Hepatocyte (in vitro differentiated cells): Measurements from ENCODE around the gene PAK1. TPM values are rescaled to one million over a fixed set of nuclear protein-coding genes. Genes with fewer than 3 reads are reported as not detected.

Source experiments
- DNase-seq: peaks from one replicate; pipeline ENCODE4 v3.0.0-alpha.2; 2016; ENCODE audit warnings: low spot score
- H2AFZ ChIP-seq: fragments of 200-600 bp; sonication (generic); 2 replicates; pipeline ENCODE4 v1.6.0; 2016; ENCODE audit warnings: antibody characterized with exemption, mild to moderate bottlenecking
- H3K27ac ChIP-seq: fragments of 200-600 bp; sonication (generic); 2 replicates; pipeline ENCODE4 v1.5.1; 2016; ENCODE audit warnings: mild to moderate bottlenecking
- H3K27me3 ChIP-seq: fragments of 200-600 bp; sonication (generic); 2 replicates; pipeline ENCODE4 v1.6.1; 2016
- H3K36me3 ChIP-seq: fragments of 200-600 bp; sonication (generic); replicated peaks from 2 replicates; pipeline ENCODE4 v1.5.1; 2016; ENCODE audit warnings: low read depth; ENCODE audit not compliant: insufficient read depth
- H3K4me1 ChIP-seq: fragments of 200-600 bp; sonication (generic); 2 replicates; pipeline ENCODE4 v1.5.1; 2016; ENCODE audit warnings: mild to moderate bottlenecking, moderate library complexity; ENCODE audit not compliant: insufficient read depth
- H3K4me2 ChIP-seq: fragments of 200-600 bp; sonication (generic); 2 replicates; pipeline ENCODE4 v1.6.0; 2016
- H3K4me3 ChIP-seq: fragments of 200-600 bp; sonication (generic); 2 replicates; pipeline ENCODE4 v1.5.1; 2016; ENCODE audit warnings: mild to moderate bottlenecking
- H3K79me2 ChIP-seq: fragments of 200-600 bp; sonication (generic); 2 replicates; pipeline ENCODE4 v1.6.0; 2017; ENCODE audit warnings: mild to moderate bottlenecking
- H3K9me2 ChIP-seq: fragments of 200-600 bp; sonication (generic); replicated peaks from 2 replicates; pipeline ENCODE4 v1.6.0; 2017; ENCODE audit warnings: mild to moderate bottlenecking; ENCODE audit not compliant: insufficient read depth
- H3K9me3 ChIP-seq: fragments of 200-600 bp; sonication (generic); 2 replicates; pipeline ENCODE4 v1.5.1; 2016; ENCODE audit warnings: low read depth, mild to moderate bottlenecking
- H4K20me1 ChIP-seq: fragments of 200-600 bp; sonication (generic); 2 replicates; pipeline ENCODE4 v1.6.0; 2016; ENCODE audit warnings: mild to moderate bottlenecking; ENCODE audit not compliant: insufficient read depth, poor library complexity, severe bottlenecking
- CTCF ChIP-seq: fragments of 200-600 bp; sonication (generic); IDR thresholded peaks from 2 replicates; pipeline ENCODE4 v1.5.1; 2016; ENCODE audit warnings: antibody characterized with exemption, mild to moderate bottlenecking; ENCODE audit not compliant: poor library complexity
- EZH2 ChIP-seq: fragments of 200-600 bp; sonication (generic); IDR thresholded peaks from 2 replicates; pipeline ENCODE4 v1.6.1; 2016; ENCODE audit warnings: antibody characterized with exemption, mild to moderate bottlenecking, borderline replicate concordance
- EZH2phosphoT487 ChIP-seq: fragments of 200-600 bp; sonication (generic); IDR thresholded peaks from one replicate; pipeline ENCODE4 v1.6.1; 2018; ENCODE audit warnings: antibody characterized with exemption, mild to moderate bottlenecking, low read depth, moderate library complexity; ENCODE audit not compliant: unreplicated experiment, severe bottlenecking
- WGBS: methylation state at CpG from one replicate; pipeline ENCODE4 v1.1.6; 2016; ENCODE audit warnings: low lambda C conversion rate; ENCODE audit errors: missing lambda C conversion rate; 5-methylcytosine and 5-hydroxymethylcytosine counted together
- polyA plus RNA-seq: library from polyadenylated mRNA; unstranded; fragments of >200 nt; fragmentation: Nextera tagmentation; extraction: Ambion mirVana; gene quantifications from 2 replicates; pipeline ENCODE4 v1.2.1, GENCODE V29; 2016
- total RNA-seq: library from RNA; depleted of rRNA; stranded (reverse); fragments of >200 nt; gene quantifications from 2 replicates; pipeline ENCODE4 v1.2.3, GENCODE V29; 2014

Gene PAK1
- total and polyA plus RNA-seq, 2 experiments from 2014 or later: 30.3 to 62.0 TPM

GRCh38 chr11:77276271-77276670, 197.6 kb downstream of the PAK1 start:
- WGBS: 80% methylated on average over 2 of the region's 2 CpGs
- H2AFZ ChIP-seq: no peak overlapping the region
- H3K9me2 ChIP-seq: no peaks in the 10 kb centered on the region

More at GRCh38 chr11:77276271-77276670, 197.6 kb downstream of the PAK1 start:
- H3K36me3 ChIP-seq: no peaks in the 10 kb centered on the region
- no peaks in the 10 kb centered on the region for H3K79me2 ChIP-seq
- no peak overlapping the region for H3K4me2 ChIP-seq
- H3K9me3 ChIP-seq: no peaks in the 10 kb centered on the region
- H3K4me1 ChIP-seq: no peaks in the 10 kb centered on the region
- no peak for DNase-seq
- TF ChIP-seq CTCF (no peak), EZH2 (no peak), EZH2phosphoT487 (no peak)
- H3K4me3 ChIP-seq: no peak overlapping the region
- no peak overlapping the region for H3K27ac ChIP-seq
- H4K20me1 ChIP-seq: no peaks in the 10 kb centered on the region
- no peaks in the 10 kb centered on the region for H3K27me3 ChIP-seq

Other genes starting within 250 kb of the PAK1 start
- 0.20 and 0.47 TPM in 2 replicates for gene GDPD4, start 172.4 kb downstream of the PAK1 start, total RNA-seq
- 0.57 and 1.1 TPM in 2 replicates for gene GDPD4, start 172.4 kb downstream of the PAK1 start, polyA plus RNA-seq
- gene AQP11, start 115.9 kb upstream of the PAK1 start, total RNA-seq: 6.6 and 11.7 TPM in 2 replicates
- 9.3 and 13.5 TPM in 2 replicates for gene AQP11, start 115.9 kb upstream of the PAK1 start, polyA plus RNA-seq
- 121 and 137 TPM in 2 replicates for gene CLNS1A, start 163.7 kb upstream of the PAK1 start, total RNA-seq
- gene CLNS1A, start 163.7 kb upstream of the PAK1 start, polyA plus RNA-seq: 77.3 and 80.6 TPM in 2 replicates